Osteocyte (in vitro differentiated cells): ENCODE results near the gene NELFB. TPM values are rescaled to one million over a fixed set of nuclear protein-coding genes. Genes with fewer than 3 reads are reported as not detected.

Experiments
- DNase-seq: peaks from one replicate; pipeline ENCODE4 v3.0.0; 2021; ENCODE audit warnings: mixed read lengths; ENCODE audit not compliant: unreplicated experiment; ENCODE audit errors: extremely low spot score
- H3K27ac Mint-ChIP-seq: one replicate; pipeline ENCODE4 v1.8.0; 2021; ENCODE audit warnings: mild to moderate bottlenecking, mixed read lengths; ENCODE audit not compliant: unreplicated experiment
- H3K27me3 Mint-ChIP-seq: one replicate; pipeline ENCODE4 v1.8.0; 2021; ENCODE audit warnings: mixed read lengths; ENCODE audit not compliant: unreplicated experiment
- H3K36me3 Mint-ChIP-seq: one replicate; pipeline ENCODE4 v1.8.0; 2021; ENCODE audit warnings: mixed read lengths; ENCODE audit not compliant: unreplicated experiment
- H3K4me1 Mint-ChIP-seq: one replicate; pipeline ENCODE4 v1.8.0; 2021; ENCODE audit warnings: mixed read lengths; ENCODE audit not compliant: unreplicated experiment
- H3K4me3 Mint-ChIP-seq: one replicate; pipeline ENCODE4 v1.8.0; 2021; ENCODE audit warnings: mild to moderate bottlenecking, moderate library complexity, mixed read lengths; ENCODE audit not compliant: unreplicated experiment
- H3K9me3 Mint-ChIP-seq: one replicate; pipeline ENCODE4 v1.8.0; 2021; ENCODE audit warnings: mixed read lengths; ENCODE audit not compliant: unreplicated experiment
- CTCF ChIP-seq: fragments of 200-600 bp; sonication (generic); IDR thresholded peaks from 2 replicates; pipeline ENCODE4 v1.5.0; 2021; ENCODE audit warnings: antibody characterized with exemption, mild to moderate bottlenecking, moderate library complexity
- total RNA-seq: library from RNA; stranded (reverse); gene quantifications from 2 replicates; pipeline ENCODE4 v1.2.1, GENCODE V29; 2021

Gene NELFB
- total RNA-seq, 1 donor from 2014 or later: 54.1 TPM

DNA sequence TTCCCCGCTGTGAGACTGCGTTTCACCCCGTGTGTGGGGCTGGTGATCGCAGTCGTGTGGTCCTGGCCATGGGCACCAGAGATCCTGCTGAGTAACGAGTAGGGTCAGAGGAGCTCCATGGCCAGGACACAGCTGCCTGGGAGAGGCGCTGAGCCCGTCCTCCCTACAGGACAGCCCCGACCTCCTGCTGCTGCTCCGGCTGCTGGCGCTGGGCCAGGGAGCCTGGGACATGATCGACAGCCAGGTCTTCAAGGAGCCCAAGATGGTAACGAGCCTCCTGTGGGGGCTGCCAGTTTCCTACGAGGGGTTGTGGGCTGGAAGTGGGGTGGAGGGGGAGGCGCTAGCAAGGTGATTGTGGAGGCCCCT is 11.0 kb downstream of the NELFB start:
- H3K36me3 Mint-ChIP-seq: peaks cover 15% of the 10 kb centered on the region
- no peaks in the 10 kb centered on the region for H3K9me3 Mint-ChIP-seq
- peaks cover 17% of the 10 kb centered on the region for H3K4me1 Mint-ChIP-seq
- DNase-seq: no peak
- H3K4me3 Mint-ChIP-seq: no peak overlapping the region
- H3K27me3 Mint-ChIP-seq: no peaks in the 10 kb centered on the region
- TF ChIP-seq CTCF: no peak
- no peak overlapping the region for H3K27ac Mint-ChIP-seq

DNA sequence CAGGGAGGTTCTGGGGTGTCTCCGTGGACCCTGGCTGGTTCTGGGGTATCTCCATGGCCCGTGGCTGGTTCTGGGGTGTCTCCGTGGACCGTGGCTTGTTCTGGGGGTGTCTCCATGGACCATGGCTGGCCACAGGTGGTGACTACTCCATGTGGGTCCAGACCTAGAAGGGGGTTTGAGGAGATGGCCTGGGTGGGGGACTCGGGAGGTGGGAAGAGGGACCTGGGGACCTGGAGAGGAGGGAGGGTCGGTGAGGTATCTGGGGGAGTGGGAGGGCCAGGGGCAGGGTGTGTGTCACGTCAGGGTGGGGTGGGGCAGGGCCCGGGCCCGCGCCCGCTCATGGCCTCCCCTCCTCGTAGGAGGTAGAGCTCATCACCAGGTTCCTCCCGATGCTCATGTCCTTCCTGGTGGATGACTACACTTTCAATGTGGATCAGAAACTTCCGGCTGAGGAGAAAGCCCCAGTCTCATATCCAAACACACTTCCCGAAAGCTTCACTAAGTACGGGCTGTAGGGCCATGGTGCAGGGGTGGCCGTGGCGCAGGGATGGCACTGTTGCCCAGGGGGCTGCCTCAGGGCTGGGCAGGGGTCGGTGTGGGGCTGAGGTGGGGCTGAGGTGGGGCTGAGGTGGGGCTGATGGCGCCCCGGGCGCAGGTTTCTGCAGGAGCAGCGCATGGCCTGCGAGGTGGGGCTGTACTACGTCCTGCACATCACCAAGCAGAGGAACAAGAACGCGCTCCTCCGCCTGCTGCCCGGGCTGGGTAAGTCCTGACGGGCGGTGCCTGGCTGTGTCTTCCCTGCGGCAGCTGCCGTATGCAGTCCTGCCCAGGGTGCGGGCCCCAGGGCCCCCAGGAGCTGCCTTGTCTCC is 11.7 kb downstream of the NELFB start:
- no peak overlapping the region for H3K4me3 Mint-ChIP-seq
- H3K36me3 Mint-ChIP-seq: peaks cover 18% of the 10 kb centered on the region
- no peaks in the 10 kb centered on the region for H3K27me3 Mint-ChIP-seq
- no peak overlapping the region for H3K27ac Mint-ChIP-seq
- peaks cover 13% of the 10 kb centered on the region for H3K4me1 Mint-ChIP-seq
- no peak for TF ChIP-seq CTCF
- H3K9me3 Mint-ChIP-seq: no peaks in the 10 kb centered on the region
- no peak for DNase-seq

GRCh38 chr9:137267933-137268355 is 12.8 kb downstream of the NELFB start:
- Mint-ChIP-seq H3K4me1 (peaks cover 10% of the 10 kb centered on the region), H3K27ac (peak overlapping the region; percentile 27), H3K4me3 (no peak overlapping the region), H3K36me3 (peaks cover 18% of the 10 kb centered on the region), H3K27me3 (no peaks in the 10 kb centered on the region), H3K9me3 (no peaks in the 10 kb centered on the region)
- DNase-seq: no peak
- TF ChIP-seq CTCF: no peak

DNA sequence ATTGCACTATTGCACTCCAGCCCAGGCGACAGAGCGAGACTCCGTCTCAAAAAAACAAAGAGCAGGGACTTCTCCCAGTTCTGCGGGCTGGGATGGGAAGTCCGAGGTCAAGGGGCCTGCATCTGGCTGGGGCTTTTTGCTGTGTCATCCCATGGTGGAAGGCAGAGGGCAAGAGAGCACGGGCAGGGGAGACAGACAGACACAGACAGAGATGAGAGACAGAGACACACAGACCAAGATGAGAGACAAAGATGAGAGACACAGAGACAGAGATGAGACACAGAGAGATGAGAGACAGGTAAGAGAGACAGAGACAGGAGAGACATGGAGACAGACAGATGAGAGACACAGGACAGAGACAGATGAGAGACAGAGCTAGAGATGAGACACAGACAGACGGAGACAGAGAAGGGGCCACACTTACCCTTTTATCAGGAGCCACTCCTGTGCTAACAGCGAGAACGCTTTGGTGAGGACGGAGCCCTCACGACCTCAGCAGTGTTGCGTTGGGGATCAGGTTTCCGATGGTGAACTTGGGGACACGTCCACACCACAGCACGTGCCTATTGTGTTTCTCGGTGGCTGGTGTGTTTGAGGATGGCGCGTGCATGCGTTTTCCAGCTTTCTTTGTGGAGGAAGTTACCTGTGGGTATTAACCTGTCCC is 13.5 kb downstream of the NELFB start:
- Mint-ChIP-seq H3K4me3 (no peak overlapping the region), H3K4me1 (peaks cover 10% of the 10 kb centered on the region), H3K9me3 (no peaks in the 10 kb centered on the region), H3K36me3 (peaks cover 18% of the 10 kb centered on the region), H3K27me3 (no peaks in the 10 kb centered on the region), H3K27ac (peak overlapping the region; percentile 49)
- DNase-seq: no peak
- no peak for TF ChIP-seq CTCF

DNA sequence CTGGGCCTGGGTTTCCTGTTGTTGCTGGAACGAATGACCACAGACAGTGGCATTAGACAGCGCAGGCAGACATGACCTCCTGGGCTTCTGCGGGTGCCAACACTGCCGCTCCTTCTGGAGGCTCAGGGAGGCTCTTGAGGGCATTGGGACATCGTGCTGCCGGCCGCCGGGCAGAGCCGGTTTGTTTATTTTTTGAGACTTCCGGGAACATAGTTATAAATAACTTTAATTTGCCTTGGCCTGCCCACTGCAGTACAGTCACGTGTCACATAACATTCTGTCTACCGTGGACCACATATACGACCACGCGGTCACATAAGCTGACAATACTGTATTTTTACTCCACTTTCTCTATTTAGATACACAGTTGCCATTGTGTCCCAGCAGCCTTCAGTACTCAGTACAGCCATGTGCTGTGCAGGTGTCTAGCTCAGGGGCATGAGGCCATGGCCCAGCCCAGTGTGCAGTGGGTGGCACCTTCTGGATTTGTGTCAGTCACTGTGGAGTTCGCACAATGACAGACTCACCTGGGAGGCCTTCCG is 14.2 kb downstream of the NELFB start:
- DNase-seq: no peak
- Mint-ChIP-seq H3K9me3 (no peaks in the 10 kb centered on the region), H3K27ac (peak overlapping the region; percentile 49), H3K4me3 (no peak overlapping the region), H3K36me3 (peaks cover 13% of the 10 kb centered on the region), H3K27me3 (no peaks in the 10 kb centered on the region), H3K4me1 (peaks cover 11% of the 10 kb centered on the region)
- no peak for TF ChIP-seq CTCF
